Neural progenitor cell (in vitro differentiated cells): ENCODE data around the gene DPPA5. TPM values are rescaled to one million over a fixed set of nuclear protein-coding genes. Genes with fewer than 3 reads are reported as not detected.

Experiments used
- DNase-seq: peaks from one replicate; pipeline ENCODE4 v3.0.0-alpha.2; 2016; ENCODE audit warnings: low spot score
- H2AFZ ChIP-seq: fragments of 200-600 bp; sonication (generic); replicated peaks from 2 replicates; pipeline ENCODE4 v1.6.1; 2016; ENCODE audit warnings: antibody characterized with exemption
- H3F3A ChIP-seq: fragments of 200-600 bp; sonication (generic); 2 replicates; pipeline ENCODE4 v1.6.1; 2016; ENCODE audit warnings: antibody characterized with exemption, low read depth
- H3K27ac ChIP-seq: fragments of 200-600 bp; sonication (generic); 2 replicates; pipeline ENCODE4 v1.5.1; 2016; ENCODE audit warnings: mild to moderate bottlenecking
- H3K27me3 ChIP-seq: fragments of 200-600 bp; sonication (generic); 2 replicates; pipeline ENCODE4 v1.6.1; 2016; ENCODE audit warnings: mild to moderate bottlenecking, moderate library complexity
- H3K36me3 ChIP-seq: fragments of 200-600 bp; sonication (generic); 2 replicates; pipeline ENCODE4 v1.5.1; 2016
- H3K4me1 ChIP-seq: fragments of 200-600 bp; sonication (generic); 2 replicates; pipeline ENCODE4 v1.6.1; 2016; ENCODE audit warnings: mixed run types
- H3K4me2 ChIP-seq: fragments of 200-600 bp; sonication (generic); 2 replicates; pipeline ENCODE4 v1.6.1; 2016
- H3K4me3 ChIP-seq: fragments of 200-600 bp; sonication (generic); 2 replicates; pipeline ENCODE4 v1.5.1; 2016
- H3K79me2 ChIP-seq: fragments of 200-600 bp; sonication (generic); 2 replicates; pipeline ENCODE4 v1.6.1; 2016; ENCODE audit warnings: low read depth
- H3K9ac ChIP-seq: fragments of 200-600 bp; sonication (generic); 2 replicates; pipeline ENCODE4 v1.6.1; 2016
- H3K9me3 ChIP-seq: fragments of 200-600 bp; sonication (generic); 2 replicates; pipeline ENCODE4 v1.5.1; 2016; ENCODE audit warnings: low read depth
- H4K20me1 ChIP-seq: fragments of 200-600 bp; sonication (generic); 2 replicates; pipeline ENCODE4 v1.6.1; 2016; ENCODE audit warnings: low read depth
- H3K27ac Mint-ChIP-seq: 3 replicates; pipeline ENCODE4 v1.8.0; 2021; ENCODE audit warnings: mixed read lengths
- H3K27me3 Mint-ChIP-seq: 2 replicates; pipeline ENCODE4 v1.8.0; 2022; ENCODE audit warnings: low read depth, mild to moderate bottlenecking, inconsistent platforms, moderate library complexity, mixed read lengths; ENCODE audit not compliant: insufficient read depth
- H3K36me3 Mint-ChIP-seq: 3 replicates; pipeline ENCODE4 v1.8.0; 2021; ENCODE audit warnings: mixed read lengths
- H3K4me1 Mint-ChIP-seq: 3 replicates; pipeline ENCODE4 v1.8.0; 2021; ENCODE audit warnings: mixed read lengths
- H3K4me3 Mint-ChIP-seq: 3 replicates; pipeline ENCODE4 v1.8.0; 2021; ENCODE audit warnings: mild to moderate bottlenecking, moderate library complexity, mixed read lengths
- H3K9me3 Mint-ChIP-seq: 3 replicates; pipeline ENCODE4 v1.8.0; 2020; ENCODE audit warnings: mixed read lengths
- EZH2 ChIP-seq: fragments of 200-600 bp; sonication (generic); IDR thresholded peaks from 2 replicates; pipeline ENCODE4 v1.6.1; 2017; ENCODE audit warnings: antibody characterized with exemption, mild to moderate bottlenecking, moderate library complexity
- EZH2phosphoT487 ChIP-seq: fragments of 200-600 bp; sonication (generic); IDR thresholded peaks from 2 replicates; pipeline ENCODE4 v1.6.1; 2017; ENCODE audit warnings: antibody characterized with exemption
- total RNA-seq: library from RNA; depleted of rRNA; stranded (reverse); fragments of >200 nt; gene quantifications from 2 replicates; pipeline ENCODE4 v1.2.3, GENCODE V29; 2015; ENCODE audit warnings: low replicate concordance
- TF ChIP-seq, protein P1 (sequence below): fragments of 200-600 bp; sonication (generic); IDR thresholded peaks from 2 replicates; pipeline ENCODE4 v1.5.1; 2017; ENCODE audit warnings: antibody characterized with exemption, mild to moderate bottlenecking

Gene DPPA5
- total RNA-seq, 1 donor from 2014 or later, result not detected

DNA sequence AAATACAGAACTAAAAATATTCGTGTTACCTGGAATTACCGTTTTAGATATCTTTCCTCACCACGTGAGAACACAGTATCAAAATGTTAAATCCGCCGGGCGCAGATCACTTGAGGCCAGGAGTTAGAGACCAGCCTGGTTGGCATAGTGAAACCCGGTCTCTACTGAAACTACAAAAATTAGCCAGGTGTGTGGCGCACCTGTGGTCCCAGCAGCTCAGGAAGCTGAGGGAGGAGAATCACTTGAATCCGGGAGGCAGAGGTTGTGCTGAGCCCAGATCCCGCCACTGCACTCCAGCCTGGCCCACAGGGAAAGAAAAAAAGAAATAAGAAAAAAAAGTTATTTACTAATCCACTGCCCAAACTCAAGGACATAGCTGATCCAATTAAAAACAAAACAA, 35.8 kb upstream of the DPPA5 start:
- no peaks in the 10 kb centered on the region for H3K9me3 Mint-ChIP-seq

DNA sequence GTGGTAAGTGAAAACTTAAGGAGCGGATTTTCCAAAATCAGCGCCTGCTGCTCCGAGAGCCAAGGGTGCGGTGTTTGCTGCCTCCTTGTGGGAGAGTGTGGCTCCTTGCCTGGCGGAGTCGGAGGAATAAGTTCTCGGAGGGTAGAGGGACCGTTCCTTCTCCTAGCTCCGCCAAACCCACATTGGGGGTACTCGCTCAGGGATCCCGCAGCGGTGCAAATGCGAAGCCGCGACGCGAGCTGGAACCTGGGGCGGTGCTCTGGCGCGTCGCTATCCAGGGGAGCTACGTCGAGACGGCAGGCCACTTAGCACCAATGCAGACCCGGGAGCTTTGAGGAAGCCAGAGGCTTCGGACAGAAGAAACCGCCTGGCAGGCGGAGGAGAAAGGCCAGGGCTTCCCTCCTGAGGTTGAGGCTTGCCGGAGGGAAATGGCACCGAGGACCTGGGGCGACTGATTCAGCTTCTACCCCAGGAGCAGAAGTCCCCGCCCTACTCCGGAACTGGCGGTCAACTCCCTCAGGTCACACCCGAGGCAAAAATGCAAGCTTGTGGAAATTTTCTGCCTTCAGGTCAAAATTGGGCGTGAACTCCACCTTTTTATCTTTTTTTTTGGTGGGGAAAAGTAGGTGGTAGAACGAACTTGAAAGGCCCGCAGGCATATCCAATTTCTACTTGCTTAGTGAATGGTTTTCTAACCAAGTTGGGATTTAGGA, 34.9 kb upstream of the DPPA5 start:
- Histone ChIP-seq H3K27ac (no peak overlapping the region), H3K4me2 (peak overlapping the region; percentile 79), H2AFZ (peak overlapping the region; percentile 98), H3K27me3 (peaks cover 4% of the 10 kb centered on the region), H4K20me1 (no peaks in the 10 kb centered on the region), H3K4me1 (peaks cover 3% of the 10 kb centered on the region), H3K79me2 (no peaks in the 10 kb centered on the region), H3F3A (no peaks in the 10 kb centered on the region), H3K9ac (peak overlapping the region; percentile 29), H3K36me3 (no peaks in the 10 kb centered on the region), H3K4me3 (peak overlapping the region; percentile 52), H3K9me3 (no peaks in the 10 kb centered on the region)
- Mint-ChIP-seq H3K9me3 (no peaks in the 10 kb centered on the region), H3K4me3 (peak overlapping the region; percentile 85), H3K27me3 (peaks cover 2% of the 10 kb centered on the region), H3K36me3 (no peaks in the 10 kb centered on the region), H3K4me1 (peaks cover 3% of the 10 kb centered on the region), H3K27ac (no peak overlapping the region)
- no peak for TF ChIP-seq EZH2
- TF ChIP-seq, protein P1, sequence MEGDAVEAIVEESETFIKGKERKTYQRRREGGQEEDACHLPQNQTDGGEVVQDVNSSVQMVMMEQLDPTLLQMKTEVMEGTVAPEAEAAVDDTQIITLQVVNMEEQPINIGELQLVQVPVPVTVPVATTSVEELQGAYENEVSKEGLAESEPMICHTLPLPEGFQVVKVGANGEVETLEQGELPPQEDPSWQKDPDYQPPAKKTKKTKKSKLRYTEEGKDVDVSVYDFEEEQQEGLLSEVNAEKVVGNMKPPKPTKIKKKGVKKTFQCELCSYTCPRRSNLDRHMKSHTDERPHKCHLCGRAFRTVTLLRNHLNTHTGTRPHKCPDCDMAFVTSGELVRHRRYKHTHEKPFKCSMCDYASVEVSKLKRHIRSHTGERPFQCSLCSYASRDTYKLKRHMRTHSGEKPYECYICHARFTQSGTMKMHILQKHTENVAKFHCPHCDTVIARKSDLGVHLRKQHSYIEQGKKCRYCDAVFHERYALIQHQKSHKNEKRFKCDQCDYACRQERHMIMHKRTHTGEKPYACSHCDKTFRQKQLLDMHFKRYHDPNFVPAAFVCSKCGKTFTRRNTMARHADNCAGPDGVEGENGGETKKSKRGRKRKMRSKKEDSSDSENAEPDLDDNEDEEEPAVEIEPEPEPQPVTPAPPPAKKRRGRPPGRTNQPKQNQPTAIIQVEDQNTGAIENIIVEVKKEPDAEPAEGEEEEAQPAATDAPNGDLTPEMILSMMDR, result peak; percentile 75
- peak; percentile 79 for DNase-seq

More for the DNA sequence above, 35.8 kb upstream of the DPPA5 start:
- H3K4me3 Mint-ChIP-seq, result no peak overlapping the region
- H3K36me3 Mint-ChIP-seq, result no peaks in the 10 kb centered on the region
- no peaks in the 10 kb centered on the region for H3K9me3 ChIP-seq
- no peaks in the 10 kb centered on the region for H4K20me1 ChIP-seq
- H3K27me3 Mint-ChIP-seq, result peaks cover 2% of the 10 kb centered on the region
- no peak overlapping the region for H2AFZ ChIP-seq
- H3K4me3 ChIP-seq, result no peak overlapping the region
- no peaks in the 10 kb centered on the region for H3F3A ChIP-seq
- no peak overlapping the region for H3K9ac ChIP-seq
- no peak for TF ChIP-seq EZH2
- no peak for TF ChIP-seq EZH2phosphoT487
- TF ChIP-seq, protein P1, result no peak
- no peak for DNase-seq
- peaks cover 4% of the 10 kb centered on the region for H3K27me3 ChIP-seq
- H3K27ac Mint-ChIP-seq, result no peak overlapping the region
- H3K27ac ChIP-seq, result no peak overlapping the region
- no peaks in the 10 kb centered on the region for H3K79me2 ChIP-seq
- H3K36me3 ChIP-seq, result no peaks in the 10 kb centered on the region
- H3K4me1 Mint-ChIP-seq, result peaks cover 3% of the 10 kb centered on the region
- peaks cover 3% of the 10 kb centered on the region for H3K4me1 ChIP-seq
- no peak overlapping the region for H3K4me2 ChIP-seq

DNA sequence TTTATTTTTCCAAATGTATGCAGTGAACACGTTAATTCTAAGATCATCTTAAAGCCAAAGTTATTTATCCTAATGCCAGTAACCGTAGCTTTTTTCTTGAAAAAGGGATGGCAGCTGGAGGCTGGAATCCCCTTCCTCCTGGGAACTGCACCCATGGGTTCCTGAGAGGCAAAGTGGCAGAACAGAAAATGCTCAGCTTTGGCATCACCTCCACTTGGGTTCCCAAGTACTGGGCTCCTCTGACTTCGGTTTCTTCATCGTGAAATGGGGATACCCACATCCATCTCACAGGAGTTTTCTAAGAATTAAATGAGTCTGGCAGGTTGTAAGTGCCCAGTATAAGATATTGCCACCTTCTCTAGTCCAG, 34.3 kb upstream of the DPPA5 start:
- Mint-ChIP-seq H3K4me1 (peaks cover 3% of the 10 kb centered on the region), H3K27me3 (peaks cover 2% of the 10 kb centered on the region), H3K27ac (no peak overlapping the region), H3K36me3 (no peaks in the 10 kb centered on the region), H3K4me3 (peak overlapping the region; percentile 85), H3K9me3 (no peaks in the 10 kb centered on the region)
- H3K27me3 ChIP-seq, result peaks cover 4% of the 10 kb centered on the region
- no peaks in the 10 kb centered on the region for H3K9me3 ChIP-seq
- H3K9ac ChIP-seq, result no peak overlapping the region
- H3K4me3 ChIP-seq, result peak overlapping the region; percentile 52
- H3F3A ChIP-seq, result no peaks in the 10 kb centered on the region
- H4K20me1 ChIP-seq, result no peaks in the 10 kb centered on the region
- H3K36me3 ChIP-seq, result no peaks in the 10 kb centered on the region
- no peak for TF ChIP-seq EZH2phosphoT487
- TF ChIP-seq, protein P1, result no peak
- TF ChIP-seq EZH2, result no peak
- peak overlapping the region; percentile 79 for H3K4me2 ChIP-seq
- DNase-seq, result no peak
- no peaks in the 10 kb centered on the region for H3K79me2 ChIP-seq
- peak overlapping the region; percentile 98 for H2AFZ ChIP-seq
- H3K27ac ChIP-seq, result no peak overlapping the region
- H3K4me1 ChIP-seq, result peaks cover 3% of the 10 kb centered on the region
